ENCODE measurements around the gene HSDL2. TPM values are rescaled to one million over a fixed set of nuclear protein-coding genes. Genes with fewer than 3 reads are reported as not detected.

The HSDL2 gene
- total RNA-seq, 1 donor from 2014 or later: 20.9 TPM

DNA sequence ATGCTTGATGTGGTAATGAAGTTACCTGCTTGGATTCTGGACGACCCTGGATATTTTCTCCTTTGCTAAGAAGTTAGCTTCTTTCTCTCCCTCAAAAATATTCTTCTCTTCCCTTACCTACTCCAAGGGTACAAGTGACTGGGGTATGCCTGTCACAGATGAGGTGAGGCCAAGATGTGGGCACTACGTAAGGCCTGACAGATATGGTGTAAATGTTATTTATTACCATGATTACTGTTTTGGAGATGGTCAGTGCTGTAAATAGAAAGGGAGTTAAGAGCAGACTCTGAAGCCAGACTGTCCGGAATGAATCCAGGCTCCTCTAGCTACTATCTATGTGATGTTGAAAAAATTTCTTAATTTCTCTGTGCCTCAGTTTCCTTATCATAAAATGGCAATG, 105.7 kb downstream of the HSDL2 start:
- no peak for DNase-seq (ENCODE audit: low read depth, low spot score)
- Mint-ChIP-seq H3K36me3 (ENCODE audit: low read depth) (peaks cover 2% of the 10 kb centered on the region), H3K9me3 (no peaks in the 10 kb centered on the region), H3K27ac (ENCODE audit: unreplicated experiment) (no peak overlapping the region), H3K27me3 (ENCODE audit: low read depth) (no peaks in the 10 kb centered on the region), H3K4me3 (peak overlapping the region; percentile 99), H3K4me1 (peaks cover 48% of the 10 kb centered on the region)
- TF ChIP-seq, protein P1, sequence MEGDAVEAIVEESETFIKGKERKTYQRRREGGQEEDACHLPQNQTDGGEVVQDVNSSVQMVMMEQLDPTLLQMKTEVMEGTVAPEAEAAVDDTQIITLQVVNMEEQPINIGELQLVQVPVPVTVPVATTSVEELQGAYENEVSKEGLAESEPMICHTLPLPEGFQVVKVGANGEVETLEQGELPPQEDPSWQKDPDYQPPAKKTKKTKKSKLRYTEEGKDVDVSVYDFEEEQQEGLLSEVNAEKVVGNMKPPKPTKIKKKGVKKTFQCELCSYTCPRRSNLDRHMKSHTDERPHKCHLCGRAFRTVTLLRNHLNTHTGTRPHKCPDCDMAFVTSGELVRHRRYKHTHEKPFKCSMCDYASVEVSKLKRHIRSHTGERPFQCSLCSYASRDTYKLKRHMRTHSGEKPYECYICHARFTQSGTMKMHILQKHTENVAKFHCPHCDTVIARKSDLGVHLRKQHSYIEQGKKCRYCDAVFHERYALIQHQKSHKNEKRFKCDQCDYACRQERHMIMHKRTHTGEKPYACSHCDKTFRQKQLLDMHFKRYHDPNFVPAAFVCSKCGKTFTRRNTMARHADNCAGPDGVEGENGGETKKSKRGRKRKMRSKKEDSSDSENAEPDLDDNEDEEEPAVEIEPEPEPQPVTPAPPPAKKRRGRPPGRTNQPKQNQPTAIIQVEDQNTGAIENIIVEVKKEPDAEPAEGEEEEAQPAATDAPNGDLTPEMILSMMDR (conservative IDR thresholded peaks at IDR 0.05): no peak

DNA sequence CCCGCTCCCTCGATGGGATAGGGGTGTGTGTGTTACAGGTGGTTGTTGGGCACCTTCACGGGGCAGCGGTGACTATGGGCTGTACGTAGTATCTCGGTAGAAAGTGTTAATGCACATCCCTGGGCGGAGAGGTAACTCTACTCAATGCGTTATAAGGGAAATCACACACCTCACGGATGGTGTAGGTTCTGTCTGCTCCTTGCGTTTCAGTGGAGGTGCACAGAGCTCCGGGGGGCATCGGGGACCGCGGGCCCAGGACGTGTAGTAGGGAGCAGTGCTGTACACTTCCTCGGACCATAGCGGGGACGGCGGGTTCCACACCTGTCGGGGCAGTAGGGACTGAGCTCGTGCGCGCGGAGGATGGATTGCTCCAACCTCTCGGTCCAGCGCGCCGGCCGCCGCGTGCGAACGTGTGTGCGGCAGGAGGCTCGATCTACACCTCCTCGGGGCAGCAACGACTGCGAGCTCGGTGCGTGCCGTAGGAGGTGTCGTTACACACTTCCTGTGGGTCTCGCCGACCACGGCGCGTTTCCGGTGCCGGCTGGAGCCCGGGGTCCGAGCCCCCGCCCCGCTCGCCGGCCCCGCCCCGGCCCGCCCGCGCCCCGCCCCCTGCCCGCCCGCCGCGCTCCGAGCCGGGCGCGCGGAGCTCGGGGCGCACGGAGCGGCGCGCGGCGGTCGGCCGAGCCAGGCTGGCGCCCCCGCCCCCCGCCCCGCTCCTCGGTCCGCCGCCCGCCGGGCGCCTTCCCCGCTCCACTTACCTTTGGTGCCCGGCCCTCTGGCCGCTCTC, 106.5 kb downstream of the HSDL2 start, which contains the start of gene KIAA1958:
Gene KIAA1958 (plus strand): TSS at position 607 of the 787 bp plus-strand sequence. CDS start 87,254 bp downstream, outside the sequence.
- TF ChIP-seq, protein P1 (conservative IDR thresholded peaks at IDR 0.05): no peak
- H3K27me3 Mint-ChIP-seq (ENCODE audit: low read depth): no peaks in the 10 kb centered on the region
- no peaks in the 10 kb centered on the region for H3K9me3 Mint-ChIP-seq
- H3K27ac Mint-ChIP-seq (ENCODE audit: unreplicated experiment): peak within 1 kb of the TSS; percentile 97
- peak within 1 kb of the TSS; percentile 99 for H3K4me3 Mint-ChIP-seq
- peaks cover 2% of the 10 kb centered on the region for H3K36me3 Mint-ChIP-seq (ENCODE audit: low read depth)
- DNase-seq (ENCODE audit: low read depth, low spot score): peak; percentile 69
- H3K4me1 Mint-ChIP-seq: peaks cover 55% of the 10 kb centered on the region

DNA sequence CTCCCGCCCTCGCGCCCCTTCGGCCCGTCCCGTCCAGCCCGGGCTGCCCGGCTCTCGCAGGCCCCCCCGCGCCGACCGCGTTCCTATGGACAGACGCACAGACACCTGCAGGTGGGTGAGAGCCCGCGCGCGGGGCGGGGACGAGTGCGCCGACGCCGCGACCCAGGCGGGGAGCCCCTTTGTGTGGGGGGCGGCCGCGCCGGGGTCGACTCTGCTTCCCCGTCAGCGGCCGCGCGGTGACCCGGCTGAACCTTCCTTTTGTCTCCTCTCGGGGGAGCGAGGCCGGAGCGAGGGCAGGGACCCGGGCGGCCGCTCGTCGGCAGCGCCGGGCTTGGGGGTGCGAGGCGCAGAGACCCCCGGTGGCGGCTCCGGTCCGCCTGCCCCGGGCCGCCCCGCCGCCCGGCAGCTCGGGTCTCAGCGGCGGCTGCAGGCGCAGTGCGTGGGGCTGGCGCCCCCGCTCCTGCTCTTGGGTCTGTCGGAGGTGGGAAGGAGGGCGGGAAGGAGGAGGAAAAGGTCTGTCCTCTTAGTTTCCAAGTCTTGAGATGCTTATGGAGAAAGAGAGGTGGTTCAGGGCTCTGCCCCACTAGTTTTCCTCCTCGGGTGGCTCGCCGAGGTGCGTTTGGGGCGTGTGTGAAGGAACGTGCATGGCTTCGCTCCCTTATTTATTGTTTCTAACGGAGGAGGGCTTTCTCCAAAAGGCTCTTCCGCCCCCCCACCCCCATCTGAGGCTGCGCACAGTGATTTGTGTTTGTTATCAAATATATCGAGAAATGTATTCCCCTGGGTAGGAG, 107.3 kb downstream of the HSDL2 start:
- peaks cover 58% of the 10 kb centered on the region for H3K4me1 Mint-ChIP-seq
- H3K9me3 Mint-ChIP-seq: no peaks in the 10 kb centered on the region
- peak; percentile 56 for DNase-seq (ENCODE audit: low read depth, low spot score)
- peak overlapping the region; percentile 97 for H3K27ac Mint-ChIP-seq (ENCODE audit: unreplicated experiment)
- H3K4me3 Mint-ChIP-seq: peak overlapping the region; percentile 99
- TF ChIP-seq, protein P1 (conservative IDR thresholded peaks at IDR 0.05): no peak
- no peaks in the 10 kb centered on the region for H3K27me3 Mint-ChIP-seq (ENCODE audit: low read depth)
- H3K36me3 Mint-ChIP-seq (ENCODE audit: low read depth): peaks cover 5% of the 10 kb centered on the region

DNA sequence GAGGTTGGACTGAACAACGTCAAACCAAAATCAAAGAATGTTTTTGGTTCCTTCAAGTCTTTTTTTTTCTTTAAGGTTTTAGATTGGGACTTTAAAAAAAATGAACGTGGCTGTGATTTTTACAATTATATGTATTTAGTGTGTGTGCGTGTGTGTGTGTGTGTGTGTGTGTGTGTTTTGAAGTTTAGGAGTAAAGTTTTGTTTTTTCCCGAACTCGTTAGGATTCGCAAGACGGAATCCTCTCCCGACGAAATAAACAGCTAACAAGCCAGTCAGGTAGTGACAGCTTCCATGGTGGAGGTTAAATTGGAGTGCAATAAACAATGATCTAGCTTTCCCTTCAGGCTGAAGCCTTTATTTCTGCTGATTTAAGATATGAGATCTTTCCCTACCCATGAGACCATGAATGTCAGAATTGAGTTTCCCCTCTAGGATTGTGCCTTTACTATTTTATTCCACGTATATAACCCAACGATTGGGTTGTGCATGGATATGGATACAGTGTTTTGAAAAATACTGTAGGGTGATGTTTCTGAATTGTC, 108.0 kb downstream of the HSDL2 start:
- TF ChIP-seq, protein P1 (conservative IDR thresholded peaks at IDR 0.05): no peak
- no peak for DNase-seq (ENCODE audit: low read depth, low spot score)
- H3K4me3 Mint-ChIP-seq: peak overlapping the region; percentile 99
- no peaks in the 10 kb centered on the region for H3K27me3 Mint-ChIP-seq (ENCODE audit: low read depth)
- H3K27ac Mint-ChIP-seq (ENCODE audit: unreplicated experiment): peak overlapping the region; percentile 97
- peaks cover 9% of the 10 kb centered on the region for H3K36me3 Mint-ChIP-seq (ENCODE audit: low read depth)
- peaks cover 61% of the 10 kb centered on the region for H3K4me1 Mint-ChIP-seq
- no peaks in the 10 kb centered on the region for H3K9me3 Mint-ChIP-seq

DNA sequence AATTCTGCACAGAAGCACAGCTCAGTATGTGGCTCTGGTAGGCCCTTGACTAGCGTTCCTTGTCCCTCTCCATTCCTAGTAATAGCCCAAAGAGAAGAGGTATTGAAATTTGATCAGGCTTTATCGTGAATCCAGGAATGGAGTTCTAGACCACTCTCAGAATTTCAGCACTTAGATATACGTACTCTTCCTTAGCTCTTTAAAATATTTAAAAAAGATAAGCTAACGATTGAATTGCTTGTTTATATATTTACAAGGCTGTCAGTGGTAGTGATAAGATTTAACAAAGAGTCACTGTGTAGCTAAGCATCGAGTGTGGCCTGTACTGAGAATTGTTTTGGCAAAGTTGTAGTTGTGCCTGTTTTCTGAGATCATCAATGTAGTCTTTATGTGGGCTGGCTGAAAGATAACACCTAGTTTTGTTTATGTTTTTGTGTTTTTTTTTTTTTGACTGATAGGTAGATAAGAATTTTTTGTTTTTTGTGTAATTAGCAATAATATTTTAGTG, 109.2 kb downstream of the HSDL2 start:
- H3K27me3 Mint-ChIP-seq (ENCODE audit: low read depth): no peaks in the 10 kb centered on the region
- H3K36me3 Mint-ChIP-seq (ENCODE audit: low read depth): peaks cover 21% of the 10 kb centered on the region
- H3K4me1 Mint-ChIP-seq: peaks cover 61% of the 10 kb centered on the region
- peaks cover 4% of the 10 kb centered on the region for H3K9me3 Mint-ChIP-seq
- TF ChIP-seq, protein P1 (conservative IDR thresholded peaks at IDR 0.05): no peak
- H3K27ac Mint-ChIP-seq (ENCODE audit: unreplicated experiment): peak overlapping the region; percentile 96
- no peak for DNase-seq (ENCODE audit: low read depth, low spot score)
- H3K4me3 Mint-ChIP-seq: peak overlapping the region; percentile 99

All from neural crest cell (in vitro differentiated cells).